ENCODE measurements around the gene PTGES2.

PTGES2 gene

GRCh38 chr9:128127568-128127989 is at the start of gene PTGES2:
TSS of gene PTGES2 (minus strand) at chr9:128127729. CDS start at chr9:128127717, 12 bp downstream.
- Histone ChIP-seq H3K4me1 (ENCODE audit: control insufficient read depth, insufficient read depth, low read length) (peaks cover 3% of the 10 kb centered on the region; the same call in 1 of the 2 replicates), H3K9me3 (ENCODE audit: control insufficient read depth, insufficient read depth, low read length) (no peaks in the 10 kb centered on the region), H3K4me3 (ENCODE audit: low read length) (peak within 1 kb of the TSS; percentile 98), H3K36me3 (ENCODE audit: control insufficient read depth, insufficient read depth, low read length) (peaks cover 18% of the 10 kb centered on the region), H3K27ac (ENCODE audit: low read length) (no peak within 1 kb of the TSS), H3K27me3 (ENCODE audit: control insufficient read depth, insufficient read depth, low read length) (no peaks in the 10 kb centered on the region)
- WGBS (ENCODE audit: insufficient coverage, insufficient read length): no CpG with 5 or more reads among the region's 56 CpGs
- DNase-seq (ENCODE audit: low read depth, low spot score): peak; percentile 31

GRCh38 chr9:128175726-128176125 is 48.2 kb upstream of the PTGES2 start:
- DNase-seq (ENCODE audit: low read depth, low spot score): no peak
- no peak overlapping the region for H3K27ac ChIP-seq (ENCODE audit: low read length)
- H3K27me3 ChIP-seq (ENCODE audit: control insufficient read depth, insufficient read depth, low read length): no peaks in the 10 kb centered on the region
- peaks cover 31% of the 10 kb centered on the region for H3K36me3 ChIP-seq (ENCODE audit: control insufficient read depth, insufficient read depth, low read length)
- H3K9me3 ChIP-seq (ENCODE audit: control insufficient read depth, insufficient read depth, low read length): no peaks in the 10 kb centered on the region
- WGBS (ENCODE audit: insufficient coverage, insufficient read length): no CpG with 5 or more reads among the region's 2 CpGs
- H3K4me1 ChIP-seq (ENCODE audit: control insufficient read depth, insufficient read depth, low read length): no peaks in the 10 kb centered on the region
- H3K4me3 ChIP-seq (ENCODE audit: low read length): no peak overlapping the region

DNA sequence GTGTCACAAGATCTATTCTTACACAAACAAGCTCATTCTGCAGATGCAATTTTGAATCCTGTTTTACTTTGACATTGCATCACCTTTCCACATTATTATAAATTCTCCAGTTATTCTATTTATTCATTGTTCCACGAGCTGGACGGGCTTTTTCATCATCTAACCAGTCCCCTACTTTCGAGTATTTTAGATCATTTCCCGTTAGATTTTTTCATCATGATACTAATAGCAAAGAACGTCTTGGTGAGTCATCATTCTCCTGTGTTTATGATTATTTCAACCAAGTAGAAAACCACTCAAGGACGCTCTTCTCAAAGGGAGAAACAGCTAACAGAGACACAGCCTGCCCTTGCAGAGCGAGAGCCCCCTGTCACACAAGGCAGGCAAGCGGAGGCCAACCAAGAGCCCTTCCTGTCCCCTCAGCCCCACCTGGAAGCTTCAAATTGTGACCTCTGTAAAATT is 47.6 kb upstream of the PTGES2 start:
- H3K27ac ChIP-seq (ENCODE audit: low read length): no peak overlapping the region
- no peaks in the 10 kb centered on the region for H3K9me3 ChIP-seq (ENCODE audit: control insufficient read depth, insufficient read depth, low read length)
- H3K27me3 ChIP-seq (ENCODE audit: control insufficient read depth, insufficient read depth, low read length): no peaks in the 10 kb centered on the region
- H3K4me1 ChIP-seq (ENCODE audit: control insufficient read depth, insufficient read depth, low read length): no peaks in the 10 kb centered on the region
- no peak for DNase-seq (ENCODE audit: low read depth, low spot score)
- H3K36me3 ChIP-seq (ENCODE audit: control insufficient read depth, insufficient read depth, low read length): peaks cover 28% of the 10 kb centered on the region
- H3K4me3 ChIP-seq (ENCODE audit: low read length): no peak overlapping the region
- no CpG with 5 or more reads among the region's 8 CpGs for WGBS (ENCODE audit: insufficient coverage, insufficient read length)

DNA sequence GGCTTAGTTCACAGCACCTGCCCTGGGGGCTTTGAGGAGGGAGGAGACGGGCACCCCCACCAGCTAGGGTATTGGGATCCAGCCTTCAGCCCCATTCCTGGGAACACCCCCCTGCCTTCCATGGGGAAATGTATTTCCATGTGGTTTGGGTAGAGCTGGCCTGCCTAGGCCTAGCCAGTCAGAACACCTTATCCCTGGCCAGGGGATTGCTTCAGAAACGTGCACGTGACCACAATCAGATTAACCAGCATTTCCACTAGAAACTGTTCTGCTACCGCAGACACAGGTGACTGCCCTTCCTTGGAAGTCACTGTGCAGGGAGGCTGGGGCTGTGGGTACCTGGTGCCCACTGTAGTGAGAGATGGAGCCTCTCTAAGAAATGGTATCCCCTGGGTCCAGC is 46.5 kb upstream of the PTGES2 start:
- Histone ChIP-seq H3K27ac (ENCODE audit: low read length) (no peak overlapping the region), H3K9me3 (ENCODE audit: control insufficient read depth, insufficient read depth, low read length) (no peaks in the 10 kb centered on the region), H3K4me1 (ENCODE audit: control insufficient read depth, insufficient read depth, low read length) (no peaks in the 10 kb centered on the region), H3K27me3 (ENCODE audit: control insufficient read depth, insufficient read depth, low read length) (no peaks in the 10 kb centered on the region), H3K4me3 (ENCODE audit: low read length) (no peak overlapping the region), H3K36me3 (ENCODE audit: control insufficient read depth, insufficient read depth, low read length) (peaks cover 29% of the 10 kb centered on the region)
- DNase-seq (ENCODE audit: low read depth, low spot score): no peak
- WGBS (ENCODE audit: insufficient coverage, insufficient read length): no CpG with 5 or more reads among the region's 4 CpGs

DNA sequence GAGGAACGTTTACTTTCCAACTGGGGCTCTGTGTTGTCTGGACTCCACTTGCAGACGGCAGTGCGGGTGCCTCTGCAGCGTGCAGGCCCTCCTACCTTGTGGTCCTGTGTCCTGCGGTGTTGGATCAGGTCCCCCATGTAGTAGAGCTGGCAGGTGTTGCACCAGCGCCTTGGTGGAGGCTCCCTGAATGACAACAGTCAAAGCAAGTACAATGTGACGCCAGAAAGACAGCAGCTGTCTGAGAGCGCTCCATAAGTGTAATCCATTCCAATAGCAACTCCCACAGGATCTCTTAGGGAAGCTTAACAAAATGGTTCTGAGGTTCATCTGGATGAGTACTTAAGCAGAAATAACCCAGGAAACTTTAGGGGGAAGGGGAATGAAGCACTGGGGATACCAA is 42.4 kb upstream of the PTGES2 start:
- Histone ChIP-seq H3K4me1 (ENCODE audit: control insufficient read depth, insufficient read depth, low read length) (no peaks in the 10 kb centered on the region), H3K27ac (ENCODE audit: low read length) (no peak overlapping the region), H3K27me3 (ENCODE audit: control insufficient read depth, insufficient read depth, low read length) (no peaks in the 10 kb centered on the region), H3K9me3 (ENCODE audit: control insufficient read depth, insufficient read depth, low read length) (no peaks in the 10 kb centered on the region), H3K4me3 (ENCODE audit: low read length) (no peak overlapping the region), H3K36me3 (ENCODE audit: control insufficient read depth, insufficient read depth, low read length) (peaks cover 20% of the 10 kb centered on the region)
- DNase-seq (ENCODE audit: low read depth, low spot score): no peak
- no CpG with 5 or more reads among the region's 8 CpGs for WGBS (ENCODE audit: insufficient coverage, insufficient read length)

- Histone ChIP-seq H3K27ac (ENCODE audit: low read length) (no peak overlapping the region), H3K9me3 (ENCODE audit: control insufficient read depth, insufficient read depth, low read length) (no peaks in the 10 kb centered on the region), H3K27me3 (ENCODE audit: control insufficient read depth, insufficient read depth, low read length) (no peaks in the 10 kb centered on the region), H3K36me3 (ENCODE audit: control insufficient read depth, insufficient read depth, low read length) (peaks cover 20% of the 10 kb centered on the region), H3K4me1 (ENCODE audit: control insufficient read depth, insufficient read depth, low read length) (no peaks in the 10 kb centered on the region), H3K4me3 (ENCODE audit: low read length) (no peak overlapping the region)
- DNase-seq (ENCODE audit: low read depth, low spot score): no peak
- no CpG with 5 or more reads among the region's 8 CpGs for WGBS (ENCODE audit: insufficient coverage, insufficient read length)
Observed at GRCh38 chr9:128169492-128169891, 42.0 kb upstream of the PTGES2 start.

DNA sequence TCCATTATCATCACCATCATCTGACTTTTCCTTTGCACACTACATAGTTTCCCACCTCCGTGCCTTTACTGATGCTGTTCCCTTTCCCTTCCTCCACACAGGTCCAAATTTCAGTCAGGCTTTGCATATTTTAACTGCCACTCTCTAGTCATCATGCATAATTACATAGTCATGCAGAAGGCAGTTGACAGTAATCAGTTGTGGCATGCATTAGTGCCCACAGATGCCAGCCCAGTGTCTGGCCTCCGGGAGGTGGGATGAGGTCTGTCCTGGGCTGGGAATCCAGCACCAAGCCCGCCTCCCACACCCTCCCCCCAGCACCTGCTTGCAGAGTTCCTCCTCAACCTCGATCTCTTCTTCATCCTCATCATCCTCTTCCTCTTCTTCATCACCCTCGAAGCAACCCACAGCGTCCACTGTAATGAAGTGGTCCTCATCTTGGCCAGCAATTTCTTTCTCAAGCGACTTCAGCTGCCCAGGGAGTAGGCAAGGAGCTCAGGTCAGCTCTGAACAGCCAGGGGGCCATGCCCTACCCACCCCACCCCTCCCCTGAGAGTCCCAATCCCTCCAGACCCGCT is 41.3 kb upstream of the PTGES2 start:
- no peak overlapping the region for H3K4me3 ChIP-seq (ENCODE audit: low read length)
- H3K27ac ChIP-seq (ENCODE audit: low read length): no peak overlapping the region
- no peaks in the 10 kb centered on the region for H3K4me1 ChIP-seq (ENCODE audit: control insufficient read depth, insufficient read depth, low read length)
- DNase-seq (ENCODE audit: low read depth, low spot score): no peak
- no peaks in the 10 kb centered on the region for H3K27me3 ChIP-seq (ENCODE audit: control insufficient read depth, insufficient read depth, low read length)
- H3K9me3 ChIP-seq (ENCODE audit: control insufficient read depth, insufficient read depth, low read length): no peaks in the 10 kb centered on the region
- WGBS (ENCODE audit: insufficient coverage, insufficient read length): 100% methylated on average over 2 of the region's 8 CpGs
- peaks cover 20% of the 10 kb centered on the region for H3K36me3 ChIP-seq (ENCODE audit: control insufficient read depth, insufficient read depth, low read length)

- no peak for DNase-seq (ENCODE audit: low read depth, low spot score)
- Histone ChIP-seq H3K27ac (ENCODE audit: low read length) (no peak overlapping the region), H3K36me3 (ENCODE audit: control insufficient read depth, insufficient read depth, low read length) (peaks cover 20% of the 10 kb centered on the region), H3K9me3 (ENCODE audit: control insufficient read depth, insufficient read depth, low read length) (no peaks in the 10 kb centered on the region), H3K4me1 (ENCODE audit: control insufficient read depth, insufficient read depth, low read length) (no peaks in the 10 kb centered on the region), H3K4me3 (ENCODE audit: low read length) (no peak overlapping the region), H3K27me3 (ENCODE audit: control insufficient read depth, insufficient read depth, low read length) (no peaks in the 10 kb centered on the region)
- no CpG with 5 or more reads among the region's 4 CpGs for whole genome bisulfite sequencing (ENCODE audit: insufficient coverage, insufficient read length)
Observed at GRCh38 chr9:128167209-128167608, 39.7 kb upstream of the PTGES2 start.

GRCh38 chr9:128166169-128166568 is 38.6 kb upstream of the PTGES2 start:
- no CpG with 5 or more reads among the region's 18 CpGs for WGBS (ENCODE audit: insufficient coverage, insufficient read length)
- Histone ChIP-seq H3K36me3 (ENCODE audit: control insufficient read depth, insufficient read depth, low read length) (peaks cover 20% of the 10 kb centered on the region), H3K4me3 (ENCODE audit: low read length) (no peak overlapping the region), H3K27me3 (ENCODE audit: control insufficient read depth, insufficient read depth, low read length) (no peaks in the 10 kb centered on the region), H3K27ac (ENCODE audit: low read length) (no peak overlapping the region), H3K9me3 (ENCODE audit: control insufficient read depth, insufficient read depth, low read length) (no peaks in the 10 kb centered on the region), H3K4me1 (ENCODE audit: control insufficient read depth, insufficient read depth, low read length) (no peaks in the 10 kb centered on the region)
- DNase-seq (ENCODE audit: low read depth, low spot score): no peak

- DNase-seq (ENCODE audit: low read depth, low spot score): no peak
- Histone ChIP-seq H3K9me3 (ENCODE audit: control insufficient read depth, insufficient read depth, low read length) (no peaks in the 10 kb centered on the region), H3K36me3 (ENCODE audit: control insufficient read depth, insufficient read depth, low read length) (peaks cover 15% of the 10 kb centered on the region), H3K27me3 (ENCODE audit: control insufficient read depth, insufficient read depth, low read length) (no peaks in the 10 kb centered on the region), H3K27ac (ENCODE audit: low read length) (no peak overlapping the region), H3K4me3 (ENCODE audit: low read length) (no peak overlapping the region), H3K4me1 (ENCODE audit: control insufficient read depth, insufficient read depth, low read length) (no peaks in the 10 kb centered on the region)
- no CpG with 5 or more reads among the region's 14 CpGs for WGBS (ENCODE audit: insufficient coverage, insufficient read length)
Observed at GRCh38 chr9:128164307-128164885, 36.9 kb upstream of the PTGES2 start.

Measured in iPS DF 6.9 (cell line).